Hematopoietic multipotent progenitor cell treated with erythropoietin and hydrocortisone succinate and interleukin-3 and kit ligand, for 6 days (in vitro differentiated cells): ENCODE data around the gene SMOC1.

Experiments
- DNase-seq: peaks from one replicate; pipeline ENCODE4 v3.0.0-alpha.2; 2015

Gene SMOC1

GRCh38 chr14:70050136-70050535 lies 170.9 kb downstream of the SMOC1 start:
- no peak for DNase-seq

- peak; percentile 80 for DNase-seq
These were observed 173.8 kb downstream of the SMOC1 start for GRCh38 chr14:70052990-70053389.

GRCh38 chr14:70057519-70058136 lies 178.4 kb downstream of the SMOC1 start:
- DNase-seq, result no peak

- no peak for DNase-seq
These were observed 180.3 kb downstream of the SMOC1 start for GRCh38 chr14:70059545-70059944.

GRCh38 chr14:70061108-70061507 lies 181.9 kb downstream of the SMOC1 start:
- no peak for DNase-seq

GRCh38 chr14:70064136-70064865 lies 185.1 kb downstream of the SMOC1 start:
- no peak for DNase-seq

GRCh38 chr14:70067810-70068209 lies 188.6 kb downstream of the SMOC1 start:
- no peak for DNase-seq

- DNase-seq, result no peak
These were observed 190.0 kb downstream of the SMOC1 start for GRCh38 chr14:70069186-70069585.

- DNase-seq, result peak; percentile 83
These were observed 194.8 kb downstream of the SMOC1 start for GRCh38 chr14:70073924-70074566.

GRCh38 chr14:70077005-70077404 lies 197.8 kb downstream of the SMOC1 start:
- DNase-seq, result no peak

- DNase-seq, result no peak
These were observed 198.5 kb downstream of the SMOC1 start for GRCh38 chr14:70077720-70078119.

- DNase-seq, result no peak
These were observed 199.1 kb downstream of the SMOC1 start for GRCh38 chr14:70078329-70078728.

- DNase-seq, result no peak
These were observed 200.9 kb downstream of the SMOC1 start for GRCh38 chr14:70080076-70080475.
